Measurements from ENCODE around the gene UQCRH. TPM values are rescaled to one million over a fixed set of nuclear protein-coding genes. Genes with fewer than 3 reads are reported as not detected.
"Not testable (repeated sequence)": the region's sequence is repeated elsewhere in the genome, so short reads cannot be mapped to it uniquely, and the experiment has no call there.

The UQCRH gene
- total RNA-seq, 4 donors from 2014 or later, result 398 to 609 (median 515) TPM

- ATAC-seq (ENCODE audit: low FRiP score) (no peak), DNase-seq (ENCODE audit: low spot score) (no peak)
- no peak for TF ChIP-seq CTCF (IDR thresholded peaks at IDR 0.05)
Observed at GRCh38 chr1:46345281-46345680, 41.8 kb downstream of the UQCRH start.

- DNase-seq (ENCODE audit: low spot score) (no peak), ATAC-seq (ENCODE audit: low FRiP score) (no peak)
- TF ChIP-seq CTCF (IDR thresholded peaks at IDR 0.05), result no peak
Observed at GRCh38 chr1:46352363-46352762, 48.9 kb downstream of the UQCRH start.

GRCh38 chr1:46355920-46356319 is 52.4 kb downstream of the UQCRH start:
- not testable (repeated sequence) for DNase-seq (ENCODE audit: low spot score); ATAC-seq (ENCODE audit: low FRiP score)

GRCh38 chr1:46362158-46362557 is 58.7 kb downstream of the UQCRH start:
- DNase-seq (ENCODE audit: low spot score) (no peak), ATAC-seq (ENCODE audit: low FRiP score) (no peak)
- TF ChIP-seq CTCF (IDR thresholded peaks at IDR 0.05), result no peak

GRCh38 chr1:46363121-46363520 is 59.6 kb downstream of the UQCRH start:
- ATAC-seq (ENCODE audit: low FRiP score) (no peak), DNase-seq (ENCODE audit: low spot score) (no peak)
- TF ChIP-seq CTCF (IDR thresholded peaks at IDR 0.05), result no peak

- no peak for TF ChIP-seq CTCF (IDR thresholded peaks at IDR 0.05)
- no peak for DNase-seq (ENCODE audit: low spot score)
- ATAC-seq (ENCODE audit: low FRiP score), result no peak
Observed at GRCh38 chr1:46364612-46365011, 61.1 kb downstream of the UQCRH start.

- ATAC-seq (ENCODE audit: low FRiP score); DNase-seq (ENCODE audit: low spot score): not testable (repeated sequence)
Observed at GRCh38 chr1:46365796-46366195, 62.3 kb downstream of the UQCRH start.

Other genes with a start within 250 kb of the UQCRH start
- gene PIK3R3, start 171.1 kb upstream of the UQCRH start, total RNA-seq, result 100 to 1,000 TPM in 1 of 4 donors, 10 to 100 TPM in 3; 21.9 to 123 (median 39.2) TPM
- gene TSPAN1, start 128.6 kb upstream of the UQCRH start, total RNA-seq, result 1 to 10 TPM in 2 of 4 donors, under 1 TPM in 1, not detected in 1; 0.84 to 1.2 (median 1.2) TPM
- gene P3R3URF, start 127.2 kb upstream of the UQCRH start, total RNA-seq, result not detected
- gene POMGNT1, start 105.3 kb upstream of the UQCRH start, total RNA-seq, result 10 to 100 TPM; 27.4 to 46.5 (median 38.3) TPM
- 10 to 100 TPM in 1 of 4 donors, 1 to 10 TPM in 2, under 1 TPM in 1; 0.96 to 10.6 (median 3.3) TPM for gene LURAP1, start 100.4 kb upstream of the UQCRH start, total RNA-seq
- 1 to 10 TPM in 1 of 4 donors, under 1 TPM in 1, not detected in 2; 0.28 to 1.4 TPM for gene RAD54L, start 55.9 kb upstream of the UQCRH start, total RNA-seq
- 100 to 1,000 TPM in 1 of 4 donors, 10 to 100 TPM in 3; 65.3 to 108 (median 73.2) TPM for gene LRRC41, start 82 bp upstream of the UQCRH start, total RNA-seq
- gene NSUN4, start 37.1 kb downstream of the UQCRH start, total RNA-seq, result 10 to 100 TPM; 19.5 to 26.3 (median 22.2) TPM
- gene FAAH, start 90.6 kb downstream of the UQCRH start, total RNA-seq, result 10 to 100 TPM; 11.5 to 36.4 (median 20.3) TPM
- not detected for gene DMBX1, start 186.1 kb downstream of the UQCRH start, total RNA-seq
- gene KNCN, start 247.9 kb downstream of the UQCRH start, total RNA-seq, result not detected